AG10803 (cell line): ENCODE measurements around the gene MYH3.
A peak's percentile ranks its signal among the peaks of the same experiment; 100 is the strongest.

Experiments used
- DNase-seq: peaks from one replicate; pipeline ENCODE4 v3.0.0; 2010; ENCODE audit warnings: low read depth
- H3K4me3 ChIP-seq: 2 replicates; pipeline ENCODE4 v1.5.1; 2011; ENCODE audit warnings: mild to moderate bottlenecking, low read length, control low read depth
- TF ChIP-seq, protein P1 (sequence below): conservative IDR thresholded peaks from 2 replicates; pipeline ENCODE4 v1.5.1; 2011; ENCODE audit warnings: mild to moderate bottlenecking, low read length, control low read depth, inconsistent platforms

The MYH3 gene

GRCh38 chr17:10633738-10634379 lies 23.2 kb downstream of the MYH3 start:
- DNase-seq = no peak

GRCh38 chr17:10631701-10632100 lies 25.4 kb downstream of the MYH3 start:
- DNase-seq = no peak
- TF ChIP-seq, protein P1, sequence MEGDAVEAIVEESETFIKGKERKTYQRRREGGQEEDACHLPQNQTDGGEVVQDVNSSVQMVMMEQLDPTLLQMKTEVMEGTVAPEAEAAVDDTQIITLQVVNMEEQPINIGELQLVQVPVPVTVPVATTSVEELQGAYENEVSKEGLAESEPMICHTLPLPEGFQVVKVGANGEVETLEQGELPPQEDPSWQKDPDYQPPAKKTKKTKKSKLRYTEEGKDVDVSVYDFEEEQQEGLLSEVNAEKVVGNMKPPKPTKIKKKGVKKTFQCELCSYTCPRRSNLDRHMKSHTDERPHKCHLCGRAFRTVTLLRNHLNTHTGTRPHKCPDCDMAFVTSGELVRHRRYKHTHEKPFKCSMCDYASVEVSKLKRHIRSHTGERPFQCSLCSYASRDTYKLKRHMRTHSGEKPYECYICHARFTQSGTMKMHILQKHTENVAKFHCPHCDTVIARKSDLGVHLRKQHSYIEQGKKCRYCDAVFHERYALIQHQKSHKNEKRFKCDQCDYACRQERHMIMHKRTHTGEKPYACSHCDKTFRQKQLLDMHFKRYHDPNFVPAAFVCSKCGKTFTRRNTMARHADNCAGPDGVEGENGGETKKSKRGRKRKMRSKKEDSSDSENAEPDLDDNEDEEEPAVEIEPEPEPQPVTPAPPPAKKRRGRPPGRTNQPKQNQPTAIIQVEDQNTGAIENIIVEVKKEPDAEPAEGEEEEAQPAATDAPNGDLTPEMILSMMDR = no peak

More at GRCh38 chr17:10633738-10634379, 23.2 kb downstream of the MYH3 start:
- TF ChIP-seq, protein P1 = no peak
- H3K4me3 ChIP-seq = no peak overlapping the region

DNA sequence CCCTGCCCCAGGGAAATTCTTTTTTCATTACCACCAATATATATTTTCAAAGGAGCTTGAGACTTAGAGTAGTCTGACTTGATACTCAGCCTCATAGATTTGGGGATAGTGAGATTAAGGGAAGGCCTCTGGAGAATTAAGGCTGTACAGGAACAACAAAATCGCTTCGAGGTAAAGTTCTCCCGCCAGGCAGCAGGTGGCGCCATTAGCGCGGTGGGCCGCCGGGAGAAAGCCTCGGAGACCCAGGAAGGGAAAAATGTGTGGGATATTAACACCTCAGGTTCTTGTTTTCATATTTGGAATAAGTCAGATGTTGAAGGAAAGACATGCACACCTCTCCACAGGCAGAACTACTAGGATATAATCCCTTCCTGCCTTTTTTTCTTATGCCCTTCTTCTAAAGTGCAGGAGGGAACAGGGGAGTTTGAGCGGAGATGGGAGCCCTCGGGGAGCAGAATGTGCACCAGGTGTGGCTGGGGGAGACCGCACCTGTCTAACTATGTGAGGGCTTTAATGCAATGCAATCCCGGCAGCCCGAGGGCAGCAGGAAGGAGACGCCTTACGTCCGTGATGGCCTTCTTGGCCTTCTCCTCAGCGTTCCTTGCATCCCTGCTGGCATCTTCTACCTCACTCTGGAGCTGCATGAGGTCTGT lies 25.9 kb downstream of the MYH3 start:
- TF ChIP-seq, protein P1 = peak; percentile 76
- DNase-seq = peak; percentile 22
- no peak overlapping the region for H3K4me3 ChIP-seq

More at GRCh38 chr17:10631701-10632100, 25.4 kb downstream of the MYH3 start:
- no peak overlapping the region for H3K4me3 ChIP-seq

DNA sequence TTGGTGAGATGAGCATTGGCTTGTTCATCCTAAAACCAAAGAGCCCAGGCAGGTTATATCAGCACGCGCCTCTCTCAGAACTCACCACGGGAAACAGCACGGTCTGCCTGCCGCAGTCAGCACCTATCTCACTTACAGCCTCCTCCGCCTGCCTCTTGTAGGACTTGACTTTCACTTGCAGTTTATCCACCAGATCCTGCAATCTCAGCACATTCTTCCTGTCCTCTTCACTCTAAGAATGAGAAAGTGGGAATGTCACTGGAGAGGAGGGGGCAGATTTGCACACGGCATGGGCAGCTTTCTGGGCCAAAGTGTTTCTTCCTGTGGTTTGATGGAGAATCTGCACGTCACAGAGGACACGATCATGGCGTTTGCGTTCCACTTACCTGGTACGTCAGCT lies 27.4 kb downstream of the MYH3 start:
- DNase-seq = no peak
- TF ChIP-seq, protein P1 = no peak
- no peak overlapping the region for H3K4me3 ChIP-seq

DNA sequence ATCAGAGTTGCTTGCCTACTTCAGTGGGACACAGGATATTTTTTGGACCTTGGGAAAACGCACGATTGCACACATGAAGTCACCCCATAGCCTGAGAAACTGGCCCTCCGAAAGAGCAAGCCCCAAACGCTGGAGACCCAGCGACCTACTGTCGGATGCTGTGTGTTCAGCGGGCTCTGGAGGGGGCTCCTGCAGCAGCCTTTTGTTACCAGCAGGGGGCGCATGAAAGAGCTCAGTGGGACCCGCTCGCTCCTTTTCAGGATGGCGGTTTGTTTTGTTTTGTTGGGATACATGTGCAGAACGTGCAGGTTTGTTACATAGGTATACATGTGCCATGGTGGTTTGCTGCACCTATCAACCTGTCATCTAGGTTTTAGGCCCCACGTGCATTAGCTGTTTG lies 28.4 kb downstream of the MYH3 start:
- TF ChIP-seq, protein P1 = peak; percentile 16; the same call in 1 of the 2 replicates
- no peak for DNase-seq
- H3K4me3 ChIP-seq = no peak overlapping the region

DNA sequence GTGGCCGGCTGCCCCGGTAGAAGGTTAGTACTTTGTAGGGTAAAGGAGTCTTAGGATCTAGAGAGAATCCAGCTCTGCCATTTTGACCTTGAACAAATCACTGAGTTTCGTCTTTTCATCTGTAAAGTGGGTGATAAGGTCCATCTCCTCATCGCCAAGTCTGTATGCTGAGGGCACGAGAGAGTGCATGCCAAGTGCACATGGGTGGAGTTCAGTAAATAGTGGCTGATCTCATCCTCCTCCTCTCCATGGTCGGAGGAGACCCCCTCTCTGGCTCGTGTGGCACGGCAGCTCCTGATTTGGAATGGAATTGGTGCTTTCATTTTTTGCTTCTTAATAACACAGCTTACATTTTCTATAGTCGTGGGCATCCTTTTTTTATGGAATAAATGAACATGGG lies 30.7 kb downstream of the MYH3 start:
- no peak for DNase-seq
- H3K4me3 ChIP-seq = no peak overlapping the region
- TF ChIP-seq, protein P1 = no peak

GRCh38 chr17:10624969-10625368 lies 32.1 kb downstream of the MYH3 start:
- TF ChIP-seq, protein P1 = no peak
- H3K4me3 ChIP-seq = no peak overlapping the region
- no peak for DNase-seq
